NCI-H510A treated with DMSO at 0.1 percent for 48 hours (cell line): ENCODE results near the gene DENND5A.
"Not testable (repeated sequence)": the region's sequence is repeated elsewhere in the genome, so short reads cannot be mapped to it uniquely, and the experiment has no call there.

Source experiments
- DNase-seq: peaks from one replicate; lab custom pipeline; 2025; lab: John Stamatoyannopoulos, UW

Gene DENND5A

GRCh38 chr11:9137293-9138132 lies 127.6 kb downstream of the DENND5A start:
- peak; percentile 85 for DNase-seq

DNA sequence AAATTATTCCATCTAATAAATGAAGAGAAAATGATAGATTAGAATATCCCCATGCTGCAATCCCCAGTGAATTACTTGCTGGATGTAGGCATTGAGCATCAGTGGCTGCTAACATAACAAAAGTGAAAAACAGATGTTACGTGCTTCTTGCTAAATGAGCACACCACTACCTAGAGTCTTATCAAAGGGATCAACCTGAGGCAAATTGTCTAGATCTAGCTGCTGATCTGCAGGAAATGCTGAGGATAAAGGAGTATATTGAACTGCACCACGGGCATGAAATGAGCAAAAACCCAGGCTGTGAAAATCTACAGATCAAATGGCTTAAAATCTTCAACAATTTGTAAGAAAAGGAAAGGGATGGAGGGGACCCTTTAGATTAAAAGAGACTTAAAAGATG lies 128.4 kb downstream of the DENND5A start:
- no peak for DNase-seq

- no peak for DNase-seq
Measured at GRCh38 chr11:9133956-9134355, 131.2 kb downstream of the DENND5A start.

DNA sequence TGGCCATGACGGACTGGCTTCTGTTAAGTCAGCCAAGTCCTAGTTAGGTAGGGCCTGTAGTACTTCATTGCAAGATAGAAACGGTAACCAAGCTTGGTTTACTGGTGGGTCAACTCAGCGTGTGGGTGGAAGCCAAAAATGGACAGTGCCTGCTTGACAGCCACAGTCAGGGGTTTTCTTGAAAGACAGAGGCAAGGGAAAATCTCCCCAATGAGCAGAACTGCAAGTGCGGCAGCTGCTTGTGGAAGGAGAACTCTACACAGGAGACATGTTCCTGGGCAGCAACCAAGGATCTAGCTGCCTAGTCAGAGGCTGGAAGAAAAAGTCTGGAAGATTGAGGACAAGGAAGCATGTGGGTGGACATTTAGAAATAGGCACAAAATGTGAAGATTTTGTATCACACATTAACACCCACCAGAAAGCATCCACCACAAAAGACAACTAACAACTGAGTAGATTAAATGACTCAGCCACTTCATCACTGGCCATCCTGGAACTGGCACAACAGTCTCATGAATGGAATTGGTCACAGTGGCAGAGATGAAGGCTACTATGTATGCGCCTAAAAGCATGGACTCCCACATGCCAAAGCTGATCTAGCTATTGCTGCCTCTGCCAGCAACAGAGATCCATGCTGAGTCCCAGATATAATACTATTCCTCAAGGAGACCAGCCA lies 132.8 kb downstream of the DENND5A start:
- no peak for DNase-seq

DNA sequence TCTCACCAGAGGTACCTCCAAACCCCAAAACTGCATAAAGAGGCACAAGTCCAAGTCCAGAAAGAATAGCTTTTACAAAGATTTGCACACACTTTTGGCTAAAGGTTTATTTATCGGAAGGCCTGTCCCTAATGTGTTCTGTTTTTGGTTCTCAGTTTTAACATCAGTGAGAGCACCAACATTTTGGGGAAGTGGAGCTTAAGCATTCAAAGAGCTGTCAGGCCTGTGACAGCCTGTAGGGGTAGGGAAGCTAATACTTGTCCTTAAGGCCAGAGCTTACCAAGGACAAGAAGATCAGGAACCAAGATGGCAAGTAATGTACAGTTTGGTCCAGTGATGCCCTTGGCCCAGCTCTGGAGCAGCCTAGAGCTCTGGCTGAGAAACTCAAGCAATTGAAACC lies 134.9 kb downstream of the DENND5A start:
- no peak for DNase-seq

DNA sequence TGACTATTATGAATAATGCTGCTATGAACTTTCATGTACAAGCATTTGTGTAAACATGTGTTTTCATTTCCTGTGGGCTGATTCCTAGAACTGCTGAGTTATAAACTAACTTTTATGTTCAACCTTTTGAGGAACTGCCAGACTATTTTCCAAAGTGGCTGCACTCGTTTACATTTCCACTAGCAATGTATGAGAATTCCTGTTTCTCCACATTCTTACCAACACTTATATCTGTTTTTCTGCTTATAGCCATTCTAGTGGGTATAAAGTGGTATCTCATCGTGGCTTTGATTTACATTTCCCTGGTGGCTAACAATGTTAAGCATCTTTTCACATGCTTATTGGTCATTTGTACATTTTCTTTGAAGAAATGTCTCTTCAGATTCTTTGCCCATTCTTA lies 138.5 kb downstream of the DENND5A start:
- no peak for DNase-seq

- DNase-seq = no peak
Measured at GRCh38 chr11:9125185-9125886, 139.8 kb downstream of the DENND5A start.

DNA sequence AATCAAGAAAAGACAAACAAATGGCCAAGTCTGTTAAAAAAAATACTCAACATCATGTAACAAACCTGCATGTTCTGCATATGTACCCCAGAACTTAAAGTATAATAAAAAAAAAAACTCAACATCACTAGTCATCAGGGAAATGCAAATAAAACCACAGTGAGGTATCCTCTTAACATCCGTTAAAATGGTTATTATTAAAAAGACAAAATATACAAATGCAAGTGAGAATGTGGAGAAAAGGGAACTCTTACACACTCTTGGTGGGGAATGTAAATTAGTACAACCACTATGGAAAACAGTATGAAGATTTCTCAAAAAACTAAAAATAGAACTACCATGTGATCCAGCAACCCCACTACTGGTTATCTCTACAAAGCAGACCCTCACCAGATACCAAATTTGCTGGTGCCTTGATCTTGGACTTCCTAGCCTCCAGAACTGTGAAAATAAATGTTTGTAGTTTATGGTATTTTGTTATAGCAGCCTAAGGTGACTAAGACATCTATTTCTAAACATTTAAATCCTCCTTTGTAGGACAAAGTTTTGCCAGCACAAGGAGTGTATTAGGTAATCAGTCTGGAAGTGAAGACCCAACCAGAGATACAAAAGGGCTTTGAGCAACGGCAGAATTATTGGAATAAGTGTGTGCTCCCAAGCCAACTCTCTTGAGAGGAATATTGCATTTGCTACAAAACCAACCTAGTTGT lies 141.4 kb downstream of the DENND5A start:
- no peak for DNase-seq

GRCh38 chr11:9121469-9121796 lies 143.7 kb downstream of the DENND5A start:
- no peak for DNase-seq

- no peak for DNase-seq
Measured at GRCh38 chr11:9120664-9121468, 144.3 kb downstream of the DENND5A start.

- no peak for DNase-seq
Measured at GRCh38 chr11:9118277-9118676, 146.9 kb downstream of the DENND5A start.

GRCh38 chr11:9112075-9112474 lies 153.1 kb downstream of the DENND5A start:
- DNase-seq = no peak

GRCh38 chr11:9109858-9110731 lies 155.1 kb downstream of the DENND5A start:
- no peak for DNase-seq

DNA sequence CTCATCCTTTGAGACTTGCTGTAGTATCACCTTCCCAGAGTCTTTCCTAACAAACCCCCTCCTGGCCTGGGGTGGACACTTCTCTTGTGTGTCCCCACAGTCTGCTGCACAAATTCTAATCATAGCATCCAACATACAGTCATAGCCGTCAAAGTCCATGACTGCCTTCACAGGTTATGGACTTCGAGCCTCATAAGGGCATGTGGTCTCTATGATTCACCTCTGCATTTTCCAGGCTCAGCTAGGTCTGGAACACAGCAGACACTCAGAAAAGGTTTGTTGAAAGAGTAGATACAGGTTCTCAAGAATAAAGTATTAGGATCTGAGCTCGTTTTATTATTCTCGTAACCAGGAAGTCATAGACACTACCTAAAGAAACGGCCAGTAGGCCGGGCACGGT lies 160.6 kb downstream of the DENND5A start:
- DNase-seq = no peak

DNA sequence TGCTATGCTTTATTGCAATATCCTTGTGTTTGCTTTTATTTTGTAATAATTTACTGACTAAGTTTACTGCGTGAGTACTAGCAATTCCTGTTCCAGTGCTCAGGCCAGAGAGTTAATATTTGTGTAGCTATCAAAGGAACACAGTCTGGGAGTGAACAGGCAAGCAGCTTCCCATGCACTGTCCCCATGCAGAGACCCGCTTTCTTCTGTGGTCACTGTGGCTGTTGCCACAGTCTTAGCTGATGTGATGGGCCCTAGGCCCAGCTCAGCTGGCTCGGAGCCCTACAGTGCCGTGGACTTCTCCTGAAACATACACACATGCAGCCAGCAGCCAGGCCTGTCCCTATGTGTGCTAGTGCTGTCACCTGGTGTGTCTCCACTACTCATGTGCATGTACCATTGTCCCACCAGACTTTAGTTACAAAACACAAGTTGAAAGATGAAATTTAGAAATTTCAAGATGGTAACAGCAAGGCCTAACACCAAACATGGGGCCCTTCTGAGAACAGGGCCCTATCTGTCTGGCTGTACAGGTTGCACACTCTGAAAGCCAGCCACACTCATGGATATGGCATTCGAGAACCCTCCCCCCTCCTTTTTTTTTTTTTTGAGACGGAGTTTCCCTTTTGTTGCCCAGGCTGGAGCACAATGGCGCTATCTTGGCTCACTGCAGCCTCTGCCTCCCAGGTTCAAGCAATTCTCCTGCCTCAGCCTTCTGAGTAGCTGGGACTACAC lies 161.4 kb downstream of the DENND5A start:
- DNase-seq = no peak

GRCh38 chr11:9099617-9100016 lies 165.5 kb downstream of the DENND5A start:
- no peak for DNase-seq

GRCh38 chr11:9098455-9098854 lies 166.7 kb downstream of the DENND5A start:
- DNase-seq = not testable (repeated sequence)

DNA sequence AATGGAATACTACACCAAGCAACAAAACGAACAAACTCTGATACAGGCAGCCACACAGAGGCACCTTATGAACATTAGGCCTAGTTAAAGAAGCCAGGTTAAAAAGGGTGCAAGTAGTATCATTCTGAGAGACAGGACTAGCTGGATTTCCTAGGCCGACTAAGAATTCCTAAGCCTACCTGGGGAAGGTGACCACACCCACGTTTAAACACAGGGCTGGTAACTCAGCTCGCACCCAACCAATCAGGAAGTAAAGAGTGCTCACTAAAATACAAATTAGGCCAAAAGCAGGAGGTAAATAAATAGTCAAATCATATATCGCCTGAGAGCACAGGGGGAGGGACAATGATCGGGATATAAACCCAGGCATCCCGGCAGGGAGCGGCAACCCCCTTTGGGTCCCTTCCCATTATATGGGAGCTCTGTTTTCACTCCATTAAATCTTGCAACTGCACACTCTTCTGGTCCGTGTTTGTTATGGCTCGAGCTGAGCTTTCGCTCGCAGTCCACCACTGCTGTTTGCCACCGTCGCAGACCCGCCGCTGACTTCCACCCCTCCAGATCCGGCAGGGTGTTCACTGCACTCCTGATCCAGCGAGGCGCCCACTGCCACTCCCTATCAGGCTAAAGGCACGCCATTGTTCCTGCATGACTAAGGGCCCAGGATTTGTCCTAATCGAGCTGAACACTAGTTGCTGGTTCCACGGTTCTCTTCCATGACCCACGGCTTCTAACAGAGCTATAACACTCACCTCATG lies 167.8 kb downstream of the DENND5A start:
- not testable (repeated sequence) for DNase-seq

DNA sequence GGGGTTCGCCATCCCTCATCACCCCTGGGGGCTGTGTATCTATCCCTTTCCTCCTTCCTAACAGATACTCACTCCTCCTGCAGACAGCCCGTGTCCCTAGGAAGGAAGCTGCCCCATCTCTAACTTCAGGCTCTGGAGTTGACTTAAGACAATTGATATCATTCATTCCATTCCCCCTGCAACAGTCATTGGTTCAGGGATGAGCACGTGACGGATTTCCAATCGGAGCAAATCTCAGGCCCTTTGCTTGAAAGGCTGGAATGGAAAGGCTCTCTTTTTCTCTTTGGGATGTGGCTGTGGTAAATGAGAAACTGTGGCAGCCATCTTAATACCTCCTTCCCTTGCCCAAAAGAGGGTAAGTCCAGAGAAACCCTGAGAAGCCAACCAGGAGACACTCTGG lies 168.7 kb downstream of the DENND5A start:
- DNase-seq = no peak
